ENCODE results near the gene C3orf20.

The C3orf20 gene

GRCh38 chr3:14647976-14648955 lies 26.7 kb upstream of the C3orf20 start:
- no peak for TF ChIP-seq CREB5 (CRISPR knock-in tag; IDR thresholded peaks at IDR 0.05; ENCODE audit: low read depth)
- TF ChIP-seq POU6F1 (CRISPR knock-in tag; IDR thresholded peaks at IDR 0.05; ENCODE audit: borderline replicate concordance, low read depth), result no peak
- no peak for TF ChIP-seq ZFP3 (CRISPR knock-in tag; IDR thresholded peaks at IDR 0.05)
- no peak for TF ChIP-seq TSHZ2 (CRISPR knock-in tag; IDR thresholded peaks at IDR 0.05)
- TF ChIP-seq ESRRG (CRISPR knock-in tag; IDR thresholded peaks at IDR 0.05), result no peak
- TF ChIP-seq BACH2 (CRISPR knock-in tag; IDR thresholded peaks at IDR 0.05; ENCODE audit: borderline replicate concordance), result no peak
- no peak for TF ChIP-seq ZC3H10 (CRISPR knock-in tag; IDR thresholded peaks at IDR 0.05)
- no peak for TF ChIP-seq PPARA (CRISPR knock-in tag; IDR thresholded peaks at IDR 0.05; ENCODE audit: borderline replicate concordance)
- no peak for TF ChIP-seq ZNF70 (CRISPR knock-in tag; IDR thresholded peaks at IDR 0.05)
- no peak for TF ChIP-seq ZFP30 (CRISPR knock-in tag; IDR thresholded peaks at IDR 0.05)
- no peak for TF ChIP-seq OSR1 (CRISPR knock-in tag; IDR thresholded peaks at IDR 0.05)
- TF ChIP-seq CSRNP3 (CRISPR knock-in tag; IDR thresholded peaks at IDR 0.05), result no peak
- TF ChIP-seq PATZ1 (CRISPR knock-in tag; IDR thresholded peaks at IDR 0.05; ENCODE audit: borderline replicate concordance), result no peak
- TF ChIP-seq RARB (CRISPR knock-in tag; IDR thresholded peaks at IDR 0.05), result no peak
- no peak for TF ChIP-seq ZNF8 (CRISPR knock-in tag; IDR thresholded peaks at IDR 0.05)
- no peak for TF ChIP-seq ISL1 (CRISPR knock-in tag; IDR thresholded peaks at IDR 0.05)
- TF ChIP-seq SNAI2 (CRISPR knock-in tag; IDR thresholded peaks at IDR 0.05), result no peak
- no peak for TF ChIP-seq CSDC2 (CRISPR knock-in tag; IDR thresholded peaks at IDR 0.05)
- no peak for TF ChIP-seq ARNTL (CRISPR knock-in tag; IDR thresholded peaks at IDR 0.05; ENCODE audit: borderline replicate concordance, low read depth)
- no peak for TF ChIP-seq GLIS3 (CRISPR knock-in tag; IDR thresholded peaks at IDR 0.05)
- no peak for ATAC-seq

- ATAC-seq, result no peak
- TF ChIP-seq CREB5 (CRISPR knock-in tag; IDR thresholded peaks at IDR 0.05; ENCODE audit: low read depth) (no peak), PPARA (CRISPR knock-in tag; IDR thresholded peaks at IDR 0.05; ENCODE audit: borderline replicate concordance) (no peak), CSRNP3 (CRISPR knock-in tag; IDR thresholded peaks at IDR 0.05) (no peak), BACH2 (CRISPR knock-in tag; IDR thresholded peaks at IDR 0.05; ENCODE audit: borderline replicate concordance) (no peak), ZC3H10 (CRISPR knock-in tag; IDR thresholded peaks at IDR 0.05) (no peak), ISL1 (CRISPR knock-in tag; IDR thresholded peaks at IDR 0.05) (no peak), ZNF70 (CRISPR knock-in tag; IDR thresholded peaks at IDR 0.05) (no peak), ZNF565 (CRISPR knock-in tag; conservative IDR thresholded peaks at IDR 0.05; ENCODE audit: low read depth) (no peak), PATZ1 (CRISPR knock-in tag; IDR thresholded peaks at IDR 0.05; ENCODE audit: borderline replicate concordance) (no peak), ZFP30 (CRISPR knock-in tag; IDR thresholded peaks at IDR 0.05) (no peak), GLIS3 (CRISPR knock-in tag; IDR thresholded peaks at IDR 0.05) (no peak), TOX (CRISPR knock-in tag; IDR thresholded peaks at IDR 0.05; ENCODE audit: borderline replicate concordance) (no peak)
Observed at GRCh38 chr3:14649466-14649865, 25.5 kb upstream of the C3orf20 start.
